Upper lobe of right lung (tissue), 1 donor: ENCODE data around the gene TRPM2. TPM values are rescaled to one million over a fixed set of nuclear protein-coding genes. Genes with fewer than 3 reads are reported as not detected.
"Not testable (repeated sequence)": the region's sequence is repeated elsewhere in the genome, so short reads cannot be mapped to it uniquely, and the experiment has no call there.

ENCODE experiments used
- ATAC-seq: fragments of 200-7000 bp; cut with Tn5 transposase; one replicate; pipeline ENCODE4 v1.9.1; 2020; ENCODE audit warnings: mild to moderate bottlenecking, moderate library complexity
- DNase-seq: peaks from one replicate; pipeline ENCODE4 v3.0.0-alpha.2; 2020
- H3K27ac ChIP-seq: fragments of 200-600 bp; one replicate; pipeline ENCODE4 v1.8.0; 2022
- H3K27me3 ChIP-seq: fragments of 200-600 bp; one replicate; pipeline ENCODE4 v1.8.0; 2022; ENCODE audit warnings: mild to moderate bottlenecking
- H3K36me3 ChIP-seq: fragments of 200-600 bp; one replicate; pipeline ENCODE4 v1.8.0; 2022
- H3K4me1 ChIP-seq: fragments of 200-600 bp; one replicate; pipeline ENCODE4 v1.8.0; 2022
- H3K4me3 ChIP-seq: fragments of 200-600 bp; one replicate; pipeline ENCODE4 v1.8.0; 2022; ENCODE audit warnings: mild to moderate bottlenecking
- H3K9me3 ChIP-seq: fragments of 200-600 bp; one replicate; pipeline ENCODE4 v1.8.0; 2022
- intact Hi-C: fragments of 100-400 bp; cut with DNase I; formaldehyde crosslinking; loops from one replicate; pipeline ENCODE4 v1.11.0; 2022
- total RNA-seq: library from RNA; stranded (reverse); fragmentation: NEBNext Ultra II Directional; extraction: Animal tissue kit (Norgen Biotek cat#: 25700); gene quantifications from one replicate; pipeline ENCODE4 v1.2.1, GENCODE V29; 2021
- TF ChIP-seq, protein P1 (sequence below): fragments of 200-600 bp; IDR thresholded peaks from one replicate; pipeline ENCODE4 v1.8.0; 2022; ENCODE audit warnings: antibody characterized with exemption
- donor health status: DM: no; HTN: yes; CAD: no; lungs with severe emphysema.

Gene TRPM2
- total RNA-seq, 1 donor from 2014 or later = 10.0 TPM

DNA sequence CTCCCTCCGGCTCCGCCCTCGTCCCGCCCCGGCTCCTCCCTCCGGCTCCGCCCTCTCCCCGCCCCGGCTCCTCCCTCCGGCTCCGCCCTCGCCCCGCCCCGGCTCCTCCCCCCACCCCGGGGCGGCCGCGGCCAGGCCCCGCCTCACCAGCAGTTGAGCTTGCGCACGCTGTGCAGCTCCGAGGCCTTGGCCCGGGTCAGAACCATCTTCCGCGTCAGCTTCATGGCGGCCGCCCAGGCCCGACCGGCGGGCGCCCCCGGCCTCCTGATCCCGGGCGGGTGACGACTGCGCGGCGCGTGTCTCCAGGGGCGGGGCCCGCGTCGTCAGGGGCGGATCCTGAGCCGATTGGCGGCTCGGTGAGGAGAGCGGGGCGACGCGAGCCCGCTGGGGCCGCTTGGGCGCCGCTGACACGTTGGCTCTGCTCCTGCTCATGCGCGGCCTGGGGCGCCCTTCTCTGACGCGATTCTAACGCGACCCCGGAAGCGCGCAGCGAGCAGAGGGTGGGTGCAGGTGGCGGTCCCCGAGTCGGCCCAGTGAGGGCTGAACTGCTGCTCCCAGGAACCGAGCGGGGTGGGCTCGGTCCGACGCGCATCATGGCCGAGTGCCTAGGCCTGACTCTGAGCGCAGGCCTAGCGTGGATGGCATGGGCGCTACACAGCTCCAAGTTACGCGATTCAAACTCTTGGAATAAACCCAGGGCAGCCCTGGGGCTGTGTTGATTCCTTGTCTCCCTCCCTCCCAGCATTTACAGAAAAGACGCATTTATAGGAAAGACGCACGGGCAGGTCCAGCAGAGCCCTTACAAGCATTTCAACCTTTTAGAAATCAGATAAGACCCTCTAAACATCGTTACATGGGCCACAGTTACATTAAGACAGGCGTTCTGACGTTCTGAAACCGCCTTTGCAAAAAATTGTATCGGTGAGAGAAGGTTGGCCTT, 14.2 kb upstream of the TRPM2 start, which contains the start of gene CFAP410:
Gene CFAP410, minus strand, starts transcription at position 420 of the 940 bp plus-strand sequence. Its CDS starts 196 bp downstream, at position 224.
- TF ChIP-seq, protein P1, sequence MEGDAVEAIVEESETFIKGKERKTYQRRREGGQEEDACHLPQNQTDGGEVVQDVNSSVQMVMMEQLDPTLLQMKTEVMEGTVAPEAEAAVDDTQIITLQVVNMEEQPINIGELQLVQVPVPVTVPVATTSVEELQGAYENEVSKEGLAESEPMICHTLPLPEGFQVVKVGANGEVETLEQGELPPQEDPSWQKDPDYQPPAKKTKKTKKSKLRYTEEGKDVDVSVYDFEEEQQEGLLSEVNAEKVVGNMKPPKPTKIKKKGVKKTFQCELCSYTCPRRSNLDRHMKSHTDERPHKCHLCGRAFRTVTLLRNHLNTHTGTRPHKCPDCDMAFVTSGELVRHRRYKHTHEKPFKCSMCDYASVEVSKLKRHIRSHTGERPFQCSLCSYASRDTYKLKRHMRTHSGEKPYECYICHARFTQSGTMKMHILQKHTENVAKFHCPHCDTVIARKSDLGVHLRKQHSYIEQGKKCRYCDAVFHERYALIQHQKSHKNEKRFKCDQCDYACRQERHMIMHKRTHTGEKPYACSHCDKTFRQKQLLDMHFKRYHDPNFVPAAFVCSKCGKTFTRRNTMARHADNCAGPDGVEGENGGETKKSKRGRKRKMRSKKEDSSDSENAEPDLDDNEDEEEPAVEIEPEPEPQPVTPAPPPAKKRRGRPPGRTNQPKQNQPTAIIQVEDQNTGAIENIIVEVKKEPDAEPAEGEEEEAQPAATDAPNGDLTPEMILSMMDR = no peak
- peak; percentile 94 for ATAC-seq
- Histone ChIP-seq H3K4me3 (peak within 1 kb of the TSS; percentile 82), H3K36me3 (peaks cover 8% of the 10 kb centered on the region), H3K4me1 (peaks cover 16% of the 10 kb centered on the region), H3K27ac (peak within 1 kb of the TSS; percentile 97), H3K27me3 (no peaks in the 10 kb centered on the region), H3K9me3 (no peaks in the 10 kb centered on the region)
- DNase-seq = peak; percentile 97
- intact Hi-C loops = no loop called here

DNA sequence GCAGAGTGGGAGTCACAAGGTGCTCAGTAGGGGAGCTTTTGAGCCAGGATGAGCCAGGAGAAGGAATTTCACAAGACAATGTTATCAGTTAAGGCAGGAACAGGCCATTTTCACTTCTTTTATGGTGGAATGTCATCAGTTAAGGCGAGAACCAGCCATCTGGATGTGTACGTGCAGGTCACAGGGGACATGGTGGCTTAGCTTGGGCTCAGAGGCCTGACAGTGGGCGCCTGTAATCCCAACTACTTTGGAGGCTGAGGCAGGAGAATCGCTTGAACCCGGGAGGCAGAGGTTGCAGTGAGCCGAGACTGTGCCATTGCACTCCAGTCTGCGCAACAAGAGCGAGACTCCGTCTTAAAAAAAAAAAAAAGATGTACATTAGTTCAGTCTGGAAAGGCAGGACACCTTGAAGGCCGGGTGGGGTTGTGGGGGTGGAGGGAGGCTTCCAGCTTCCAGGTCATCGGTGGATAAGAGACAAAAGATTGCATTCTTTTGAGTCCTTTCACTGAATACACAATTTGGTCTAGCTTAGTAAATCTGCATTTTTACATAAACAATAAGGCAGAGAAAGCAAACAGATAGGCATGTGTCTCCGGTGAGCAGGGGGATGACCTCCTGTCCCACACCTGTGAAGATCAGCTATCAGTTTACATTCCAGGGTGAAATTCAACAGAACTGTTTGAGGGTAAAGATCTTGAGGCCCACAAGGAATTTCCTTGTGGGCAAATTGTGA, 11.5 kb upstream of the TRPM2 start:
- H3K4me1 ChIP-seq = peaks cover 16% of the 10 kb centered on the region
- H3K4me3 ChIP-seq, intact Hi-C loops, H3K9me3 ChIP-seq, ATAC-seq, H3K27me3 ChIP-seq, H3K27ac ChIP-seq, H3K36me3 ChIP-seq, DNase-seq: not testable (repeated sequence)

DNA sequence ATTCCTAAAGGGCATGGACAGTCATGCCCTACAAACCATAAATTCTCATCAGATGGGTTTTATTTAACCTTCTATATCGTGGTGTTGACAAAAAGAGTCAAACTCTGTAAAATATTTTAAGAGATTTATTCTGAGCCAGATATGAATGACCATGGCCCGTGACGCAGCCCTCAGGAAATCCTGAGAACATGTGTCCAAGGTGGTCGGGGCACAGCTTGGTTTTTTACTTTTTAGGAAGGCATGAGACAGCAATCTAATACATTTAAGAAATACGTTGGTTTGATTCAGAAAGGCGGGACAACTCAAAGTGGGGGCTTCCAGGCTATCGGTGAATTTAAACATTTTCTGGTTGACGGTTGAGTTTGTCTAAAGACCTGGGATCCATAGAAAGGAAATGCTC, 10.4 kb upstream of the TRPM2 start:
- H3K27me3 ChIP-seq, ATAC-seq, H3K27ac ChIP-seq, DNase-seq, intact Hi-C loops, H3K4me3 ChIP-seq, H3K36me3 ChIP-seq, H3K9me3 ChIP-seq: not testable (repeated sequence)
- H3K4me1 ChIP-seq = peaks cover 11% of the 10 kb centered on the region

DNA sequence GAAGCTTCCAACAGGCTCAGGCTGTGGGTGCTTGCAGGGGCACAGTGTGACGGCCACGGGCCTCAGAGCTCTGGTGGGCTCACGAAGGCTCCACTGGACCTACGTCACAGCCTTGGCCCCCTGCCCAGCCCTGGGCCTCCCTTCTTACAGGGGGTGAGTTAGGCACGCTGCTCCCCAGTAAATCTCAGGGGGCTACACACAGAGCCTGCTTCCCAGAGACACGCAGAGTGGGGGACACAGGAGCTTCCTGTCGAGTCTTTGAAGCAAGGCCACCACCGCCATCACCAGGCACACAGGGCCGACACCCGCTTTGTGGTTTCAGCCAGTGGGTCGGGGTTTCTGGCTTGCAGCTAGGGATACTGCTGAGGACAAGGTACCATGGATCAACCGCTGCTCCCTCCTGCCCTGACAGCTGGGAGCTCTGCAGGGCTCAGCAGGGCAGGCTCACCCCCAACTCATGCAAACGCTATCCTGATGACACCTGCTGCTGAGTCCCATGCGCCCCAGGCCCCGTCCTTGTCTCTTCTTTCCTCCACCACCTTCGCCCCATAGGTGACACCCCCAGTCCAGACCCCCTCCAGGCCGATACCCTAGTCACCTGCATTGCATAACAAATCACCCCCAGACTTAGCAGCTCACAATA, 8.8 kb upstream of the TRPM2 start:
- H3K9me3 ChIP-seq = no peaks in the 10 kb centered on the region
- TF ChIP-seq, protein P1 = no peak
- ATAC-seq (no peak), DNase-seq (peak; percentile 63)
- H3K4me1 ChIP-seq = peaks cover 6% of the 10 kb centered on the region
- intact Hi-C loops = no loop called here
- no peaks in the 10 kb centered on the region for H3K36me3 ChIP-seq
- H3K27me3 ChIP-seq = peaks cover 11% of the 10 kb centered on the region
- H3K27ac ChIP-seq = no peak overlapping the region
- H3K4me3 ChIP-seq = no peak overlapping the region

DNA sequence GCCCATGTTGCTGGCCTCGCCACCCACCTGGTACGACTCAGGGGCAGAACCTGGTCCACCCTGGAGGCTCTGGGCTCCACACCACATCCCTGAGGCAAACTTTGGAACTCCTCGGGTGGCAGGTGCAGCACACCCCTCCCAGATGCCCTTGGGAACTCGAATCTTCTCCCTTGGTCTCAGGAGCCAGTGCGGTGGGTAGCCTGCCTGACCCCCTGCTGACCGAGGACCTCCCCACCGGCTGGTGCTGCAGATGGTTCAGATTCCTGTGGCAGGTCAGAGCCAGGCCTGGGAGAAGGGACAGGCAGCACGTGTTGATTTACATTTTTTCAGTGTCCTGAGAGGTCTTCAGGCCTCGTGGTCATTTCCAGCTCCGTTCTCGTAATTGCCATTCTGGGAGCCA, 7.9 kb upstream of the TRPM2 start:
- DNase-seq (no peak), ATAC-seq (no peak)
- Histone ChIP-seq H3K4me1 (no peaks in the 10 kb centered on the region), H3K27ac (no peak overlapping the region), H3K36me3 (no peaks in the 10 kb centered on the region), H3K9me3 (no peaks in the 10 kb centered on the region), H3K4me3 (no peak overlapping the region), H3K27me3 (peaks cover 14% of the 10 kb centered on the region)
- TF ChIP-seq, protein P1 = no peak
- intact Hi-C loops = no loop called here

DNA sequence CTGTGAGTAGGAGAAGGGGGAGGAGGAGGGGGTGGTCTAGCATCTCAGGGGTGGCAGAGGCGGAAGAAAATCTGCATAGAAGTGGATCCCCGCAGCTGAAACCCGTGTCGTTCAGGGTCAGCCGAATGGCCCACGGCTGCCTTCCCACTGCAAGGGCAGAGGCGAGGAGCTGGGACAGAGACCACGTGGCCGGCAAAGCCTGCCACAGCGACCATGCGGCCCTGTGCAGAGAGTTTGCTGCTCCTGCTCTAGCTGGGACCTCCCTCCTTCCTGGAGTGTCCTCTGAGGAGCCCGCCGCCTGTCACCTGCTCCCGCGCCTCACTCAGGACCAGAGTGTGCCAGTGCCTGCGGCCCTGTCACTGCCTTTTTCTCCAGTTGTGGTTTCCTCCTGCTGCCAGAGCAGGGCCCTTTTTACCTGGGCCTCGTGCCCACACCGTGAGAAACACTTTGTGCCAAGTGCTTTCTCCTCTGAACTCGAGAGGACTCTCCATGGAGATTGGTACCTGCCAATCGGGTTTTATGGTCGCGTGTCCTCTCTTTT, 5.4 kb upstream of the TRPM2 start:
- intact Hi-C loops = no loop called here
- no peaks in the 10 kb centered on the region for H3K9me3 ChIP-seq
- TF ChIP-seq, protein P1 = no peak
- no peak overlapping the region for H3K27ac ChIP-seq
- peaks cover 4% of the 10 kb centered on the region for H3K4me1 ChIP-seq
- H3K4me3 ChIP-seq = no peak overlapping the region
- no peaks in the 10 kb centered on the region for H3K36me3 ChIP-seq
- peaks cover 28% of the 10 kb centered on the region for H3K27me3 ChIP-seq
- ATAC-seq (peak; percentile 76), DNase-seq (peak; percentile 85)
